NCI-H2081 (cell line): Measurements from ENCODE around the gene MYZAP.

Experiments
- DNase-seq, 2 experiments: peaks; one replicate each; lab custom pipeline; 2025; lab: John Stamatoyannopoulos, UW

Gene MYZAP

DNA sequence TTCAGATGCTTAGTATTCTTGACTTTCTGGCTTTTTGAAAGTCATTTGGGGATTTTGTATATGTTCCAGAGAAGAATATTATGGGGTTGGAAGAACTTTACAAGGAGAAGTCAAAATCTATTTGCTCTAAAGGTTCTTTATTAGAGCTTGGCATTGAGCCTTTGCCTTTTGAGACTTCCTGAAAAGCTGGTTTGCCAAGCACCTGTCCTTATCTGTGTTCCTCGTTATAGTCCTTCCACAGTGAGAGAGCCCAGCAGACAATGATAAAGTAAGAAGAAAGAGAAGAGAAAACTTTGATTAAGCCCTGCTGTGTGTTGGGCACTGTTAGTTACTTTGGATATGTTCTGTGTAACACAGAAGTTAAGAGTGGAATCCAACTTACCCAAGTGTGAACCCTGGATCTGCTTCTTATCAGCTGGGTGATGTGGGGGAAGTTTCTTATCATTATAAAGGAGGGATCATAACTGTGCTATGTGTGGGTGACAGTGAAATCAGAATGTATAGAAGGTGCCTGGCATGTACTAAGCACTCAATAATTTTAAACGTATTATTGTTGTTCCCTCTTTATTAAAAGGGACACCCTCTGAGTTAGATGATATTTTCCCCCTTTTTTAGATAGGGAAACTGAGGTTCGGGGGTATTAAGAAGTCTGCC lies 70.5 kb downstream of the MYZAP start:
- no peak for DNase-seq

DNA sequence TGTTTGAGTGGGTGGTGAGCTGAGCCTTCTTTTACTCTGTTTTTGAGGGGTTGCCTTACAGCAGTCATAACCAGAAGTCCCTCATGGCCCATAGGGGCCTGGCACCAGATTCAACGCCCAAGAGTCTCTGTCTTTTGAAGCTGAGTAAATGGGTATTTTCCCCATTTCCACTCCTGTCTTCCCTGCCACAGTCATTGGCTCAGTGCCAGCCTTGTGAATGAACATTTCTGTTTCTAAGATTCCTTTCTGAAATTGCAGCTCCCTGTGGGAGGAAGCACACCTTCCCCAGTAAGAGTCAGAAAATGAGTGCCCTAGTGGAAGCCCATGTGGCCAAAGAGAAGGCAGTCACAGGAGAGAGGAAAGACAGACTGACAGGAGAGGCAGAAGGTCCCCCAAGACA lies 71.1 kb downstream of the MYZAP start:
- DNase-seq, result no peak

DNA sequence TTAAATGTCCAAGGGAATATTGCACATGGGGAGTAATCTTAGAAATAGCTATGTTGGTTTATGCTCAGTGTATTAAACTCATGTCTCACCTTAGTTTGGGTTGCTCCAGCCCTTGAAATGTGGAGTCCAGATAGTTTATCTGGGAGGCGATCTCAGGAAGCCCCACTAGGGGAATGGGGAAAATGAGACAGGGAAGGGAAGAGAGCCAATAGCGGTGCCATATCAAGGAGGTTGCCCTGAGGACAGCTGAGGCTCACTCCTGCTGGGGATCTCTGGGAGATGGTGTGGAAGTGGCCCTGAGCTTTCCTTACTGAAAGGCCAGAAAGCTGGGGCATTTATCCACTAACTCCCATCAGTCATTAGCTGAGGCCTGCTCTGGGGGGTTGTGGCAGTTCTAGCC lies 71.6 kb downstream of the MYZAP start:
- no peak for DNase-seq

DNA sequence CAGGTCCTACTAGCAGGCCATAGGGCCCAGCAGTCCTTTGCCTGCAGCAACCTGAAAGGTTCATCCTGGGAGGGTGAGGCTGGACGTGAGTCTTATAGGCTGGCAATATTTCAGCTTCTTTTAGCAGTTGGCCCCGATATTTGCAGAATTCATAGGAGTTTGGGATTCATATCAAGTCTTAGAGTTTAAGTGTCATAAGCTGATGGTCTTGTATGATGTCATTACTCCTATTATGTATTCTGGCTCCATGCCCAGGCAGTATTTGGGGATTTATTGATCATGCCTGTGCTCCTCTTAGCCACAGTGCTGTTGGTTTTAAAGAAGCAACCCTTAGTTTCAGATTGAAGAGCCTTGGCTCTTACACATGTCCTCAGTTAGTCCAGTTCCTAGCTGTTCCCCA lies 73.5 kb downstream of the MYZAP start:
- no peak for DNase-seq

DNA sequence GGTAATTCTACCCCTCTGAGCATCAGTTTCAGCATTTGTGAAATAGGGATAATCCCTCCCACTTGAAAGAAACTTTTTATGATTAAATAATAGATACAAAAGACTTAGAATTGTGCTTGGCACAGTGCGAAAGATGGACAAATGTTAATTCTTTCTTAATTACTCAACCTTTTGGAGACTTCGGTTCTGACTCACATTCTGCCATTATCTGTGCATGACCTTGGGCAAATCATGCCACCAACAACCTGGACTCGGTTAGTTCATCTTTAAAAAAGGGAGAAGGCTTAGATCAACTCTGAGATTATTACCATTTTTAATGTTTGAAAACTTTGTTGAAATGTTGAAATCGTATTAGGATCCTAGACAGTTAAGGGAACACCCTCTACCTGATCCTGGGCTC lies 74.2 kb downstream of the MYZAP start:
- DNase-seq, result no peak

DNA sequence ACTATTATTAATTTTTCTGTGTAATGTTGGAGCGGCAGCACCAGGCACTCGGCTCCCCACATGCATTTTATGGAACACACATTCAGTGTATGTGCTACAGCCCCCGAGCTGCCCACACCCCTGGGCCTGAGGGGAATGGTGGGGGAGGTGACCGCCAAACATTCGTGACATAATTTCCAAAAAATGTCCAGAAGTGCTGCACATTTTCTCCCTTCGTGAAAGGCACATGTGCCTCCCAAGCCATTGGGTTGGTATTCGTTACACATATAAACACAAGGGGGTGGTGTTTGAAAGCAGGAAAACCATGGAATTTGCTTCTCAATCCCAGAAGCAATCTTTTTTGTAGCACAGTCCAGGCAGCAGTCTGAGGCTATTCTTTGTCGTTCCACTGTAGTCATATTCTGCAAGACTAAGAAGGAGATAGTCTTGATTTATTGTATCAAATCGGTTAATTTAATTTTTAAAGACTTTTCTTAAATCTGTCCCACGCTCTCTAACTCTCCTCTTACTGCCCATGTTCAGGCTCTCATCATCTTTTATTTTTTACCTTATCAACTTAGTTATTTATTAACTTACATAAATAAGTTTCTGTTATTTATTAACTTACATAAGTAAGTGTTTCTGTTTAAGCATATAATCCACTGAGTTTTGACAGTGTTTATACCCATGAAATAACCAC lies 75.6 kb downstream of the MYZAP start:
- no peak for DNase-seq

DNA sequence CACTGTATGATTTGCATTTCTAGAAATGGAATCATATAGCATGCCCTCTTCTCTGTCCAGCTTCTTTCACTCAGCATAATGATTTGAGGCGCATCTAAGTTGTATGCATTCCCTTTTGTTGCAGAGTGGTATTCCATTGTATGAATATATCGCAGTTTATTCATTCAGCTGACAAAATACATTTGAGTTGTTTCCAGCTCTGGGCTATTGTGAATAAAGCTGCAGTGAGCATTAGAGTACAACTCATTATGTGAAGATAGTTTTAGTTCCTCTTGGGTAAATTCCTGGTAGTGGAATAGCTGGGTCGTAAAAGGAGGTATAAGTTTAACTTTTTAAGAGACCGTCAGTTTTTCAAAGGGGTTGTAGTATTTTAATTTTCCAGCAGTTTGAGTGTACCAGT lies 76.3 kb downstream of the MYZAP start:
- DNase-seq, result no peak

DNA sequence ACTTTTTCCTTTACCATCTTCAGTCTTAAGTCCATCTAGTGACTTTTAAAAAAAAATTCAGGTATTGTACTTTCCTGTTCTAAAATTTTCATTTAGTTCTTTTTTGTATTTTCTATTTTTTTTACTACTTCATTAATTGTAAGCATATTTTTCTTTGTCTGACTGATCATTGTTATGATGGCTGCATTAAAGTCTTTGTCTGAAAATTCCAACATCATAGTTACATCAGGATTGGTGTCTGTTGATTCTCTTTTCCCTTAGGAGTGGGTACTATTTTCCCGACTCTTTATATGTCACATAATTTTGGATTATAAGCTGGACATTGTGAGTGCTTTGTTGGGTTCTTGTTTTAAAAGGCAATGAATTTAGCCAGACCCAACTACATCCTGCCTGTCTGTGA lies 79.9 kb downstream of the MYZAP start:
- no peak for DNase-seq

DNA sequence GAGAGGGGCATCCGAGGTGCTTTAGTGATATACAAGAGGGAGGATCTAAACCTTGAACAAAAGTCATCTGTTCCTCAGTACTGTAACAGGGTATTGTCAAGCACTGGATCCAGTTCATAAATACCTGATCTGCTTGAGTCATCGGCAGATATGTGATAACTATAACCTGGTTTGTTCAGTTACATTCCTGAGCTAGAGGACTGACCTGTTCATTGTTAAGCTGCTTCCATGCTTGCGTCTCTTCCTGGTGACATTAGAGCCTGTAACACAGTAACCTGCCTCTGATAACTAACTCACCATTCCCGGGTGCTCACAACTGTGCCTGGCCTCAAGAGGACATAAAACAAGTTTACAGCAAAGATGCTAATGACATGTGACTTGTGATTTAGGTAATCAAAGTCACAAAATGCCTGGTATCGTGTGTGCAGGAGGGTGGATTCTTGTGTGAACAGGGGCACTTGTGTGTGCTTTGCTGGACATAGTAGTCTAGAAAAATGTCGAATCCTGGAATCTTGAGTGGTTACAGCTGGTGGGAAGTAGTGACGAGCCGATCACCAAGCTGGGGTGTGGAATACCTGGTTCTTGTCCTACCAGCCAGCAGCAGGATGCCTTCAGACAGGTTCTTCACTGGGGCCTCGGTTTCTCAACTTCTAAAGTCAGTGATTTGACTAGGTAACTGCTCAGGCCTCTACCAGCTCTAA lies 83.9 kb downstream of the MYZAP start:
- DNase-seq, result no peak

DNA sequence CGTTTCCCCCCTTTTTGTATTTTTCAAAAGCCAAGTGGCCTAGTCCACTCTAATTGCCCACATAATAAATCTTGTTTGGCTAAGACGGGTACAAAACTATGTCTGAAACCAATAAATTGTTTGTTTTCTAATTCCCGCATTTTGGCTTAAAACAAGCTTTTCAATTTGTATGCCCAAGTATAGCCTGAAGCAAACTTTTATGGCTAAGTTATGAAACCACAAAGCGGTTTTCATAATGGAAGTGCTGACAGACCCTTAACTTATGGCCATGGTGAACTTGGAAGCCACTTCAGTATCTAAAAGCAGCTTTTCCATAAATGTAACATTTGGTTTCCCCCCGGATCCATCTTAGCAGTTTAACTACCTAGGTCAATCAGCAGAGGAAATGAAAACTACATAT lies 84.9 kb downstream of the MYZAP start:
- no peak for DNase-seq

DNA sequence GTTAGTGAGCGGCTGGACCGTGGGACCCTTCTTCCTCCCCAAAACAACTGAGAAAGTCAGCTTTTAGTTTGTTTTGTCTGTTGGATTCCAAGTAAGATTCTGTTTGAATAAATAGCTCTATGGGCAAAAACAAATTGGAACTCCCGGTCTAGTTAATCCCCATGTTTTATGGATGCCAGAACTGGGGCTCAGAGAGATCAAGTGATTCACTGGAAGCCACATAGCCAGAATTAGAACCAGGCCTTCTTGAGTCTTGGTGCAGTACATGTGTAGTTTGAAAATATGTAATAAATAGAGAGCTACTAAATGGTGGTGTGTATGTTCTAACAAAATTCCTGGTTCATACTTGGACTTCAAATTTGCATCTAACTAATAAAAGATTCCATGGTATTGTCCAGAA lies 85.5 kb downstream of the MYZAP start:
- no peak for DNase-seq

DNA sequence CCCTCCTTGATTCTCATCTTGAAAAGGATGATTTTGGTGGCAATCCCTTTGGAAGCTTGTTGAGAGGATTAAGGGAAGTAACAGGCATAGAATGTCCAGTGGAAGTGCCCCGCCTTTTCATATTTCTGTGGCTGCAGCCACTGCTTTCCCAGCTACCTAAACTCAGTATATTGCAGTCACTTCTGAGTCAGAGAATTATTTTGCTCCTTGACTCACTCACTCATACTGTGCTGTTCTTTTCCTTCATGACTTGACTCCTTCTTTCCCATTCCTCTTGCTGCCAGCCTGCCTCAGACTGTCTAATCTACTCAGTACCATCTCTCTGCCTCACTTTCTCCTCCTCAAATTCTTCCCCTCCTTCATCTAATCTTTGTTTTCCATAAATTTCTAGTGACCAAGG lies 88.3 kb downstream of the MYZAP start:
- no peak for DNase-seq

DNA sequence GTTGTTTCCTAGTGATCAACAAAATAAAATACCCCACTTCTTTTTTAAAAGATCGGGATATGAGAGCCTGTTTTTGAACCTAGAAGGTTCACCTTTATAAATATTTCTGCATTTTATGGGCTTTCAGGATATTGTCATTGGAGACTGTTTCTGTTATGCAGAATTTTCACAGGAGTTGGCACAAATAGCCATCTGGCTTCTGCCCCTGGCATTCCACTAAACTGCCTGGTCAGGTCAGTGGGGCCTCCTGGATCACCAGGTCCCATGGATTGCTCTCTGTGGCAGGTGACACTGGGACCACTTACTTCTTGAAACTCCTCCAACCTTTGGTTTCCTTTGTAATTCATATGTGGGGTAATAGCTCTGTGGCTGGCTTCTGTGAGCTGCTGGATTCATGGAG lies 89.3 kb downstream of the MYZAP start:
- no peak for DNase-seq

DNA sequence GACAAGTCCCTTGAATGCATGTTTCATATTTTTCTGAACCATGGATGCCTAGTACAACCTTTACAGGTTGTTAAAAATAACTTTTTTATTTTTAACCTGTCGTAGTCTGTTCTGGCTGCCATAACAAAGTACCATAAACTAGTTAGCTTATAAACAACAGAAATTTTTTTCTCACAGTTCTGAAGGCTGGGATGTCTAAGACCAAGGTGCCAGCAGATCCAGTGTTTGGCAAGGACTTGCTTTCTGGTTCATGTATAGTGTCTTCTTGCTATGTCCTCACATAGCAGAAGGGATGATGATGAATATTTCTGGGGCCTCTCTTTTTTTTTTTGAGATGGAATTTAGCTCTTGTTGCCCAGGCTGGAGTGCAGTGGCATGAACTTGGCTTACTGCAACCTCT lies 91.8 kb downstream of the MYZAP start:
- DNase-seq, result no peak

DNA sequence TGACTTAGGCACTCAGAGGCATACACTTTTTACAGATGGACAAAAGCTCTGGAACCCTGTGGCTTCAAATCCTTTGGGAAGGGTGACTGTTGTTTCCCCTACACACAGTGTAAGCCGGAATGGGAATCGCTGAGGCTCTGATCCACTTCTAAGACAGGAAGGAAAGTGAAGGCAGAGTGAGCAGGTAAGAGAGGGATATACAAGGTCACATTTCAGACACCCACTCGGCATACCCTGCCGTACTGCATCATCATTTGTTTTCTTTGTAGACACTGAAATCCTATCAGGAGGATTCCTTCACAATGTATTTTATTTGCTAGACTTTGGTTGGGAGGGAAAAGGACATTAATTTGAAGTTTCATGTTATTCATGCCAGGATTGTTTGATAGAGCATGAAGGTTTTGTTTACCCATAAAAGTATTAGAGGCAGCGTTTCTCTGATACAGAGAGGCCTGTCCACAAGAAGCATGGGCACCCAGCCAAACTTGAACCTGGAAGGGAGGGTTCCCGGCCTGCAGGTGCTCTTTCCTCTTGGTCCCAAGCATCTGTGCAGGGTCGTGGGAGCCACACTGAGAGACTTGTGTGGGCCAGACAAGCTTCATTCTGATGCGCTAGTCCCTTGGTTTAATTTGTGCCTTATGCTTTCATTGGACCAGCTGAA lies 92.9 kb downstream of the MYZAP start:
- peak in 1 of 2 experiments; percentile 2 for DNase-seq

DNA sequence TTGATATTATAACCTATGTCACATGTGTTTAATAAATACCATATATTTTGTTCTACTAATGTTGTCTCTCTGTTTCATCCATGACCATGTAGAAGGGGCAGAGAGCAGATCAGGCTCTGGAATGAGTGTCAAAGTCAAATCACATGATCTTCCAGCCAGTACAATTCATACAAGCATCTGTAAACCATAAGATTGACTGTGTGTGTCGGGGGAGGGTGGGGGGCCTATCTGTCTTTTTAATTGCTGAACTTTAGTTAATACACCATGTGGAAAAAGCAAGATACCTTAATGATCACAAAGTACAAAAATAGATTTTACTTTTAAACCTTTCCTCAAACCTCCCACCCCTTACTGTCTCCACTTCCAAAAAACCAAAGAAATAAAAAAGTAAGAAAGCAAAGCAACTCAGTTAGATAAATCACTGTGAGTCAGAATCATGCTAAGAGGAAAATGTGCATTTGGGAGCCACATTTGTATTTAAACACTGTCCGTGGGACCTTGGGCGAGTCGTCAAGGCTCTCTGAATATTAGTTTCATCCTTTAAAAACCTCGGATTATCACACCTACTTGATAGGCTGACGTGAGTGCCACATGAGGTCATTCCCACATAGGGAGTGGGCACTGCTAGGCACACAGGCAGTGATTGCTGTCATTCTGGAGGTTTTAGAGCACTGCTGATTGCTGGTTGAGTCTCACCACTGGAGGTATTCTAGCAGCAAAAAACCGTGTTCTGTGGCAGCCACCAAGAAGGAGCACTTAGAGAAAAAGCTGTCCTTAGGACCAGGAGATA lies 93.8 kb downstream of the MYZAP start:
- DNase-seq, result no peak

DNA sequence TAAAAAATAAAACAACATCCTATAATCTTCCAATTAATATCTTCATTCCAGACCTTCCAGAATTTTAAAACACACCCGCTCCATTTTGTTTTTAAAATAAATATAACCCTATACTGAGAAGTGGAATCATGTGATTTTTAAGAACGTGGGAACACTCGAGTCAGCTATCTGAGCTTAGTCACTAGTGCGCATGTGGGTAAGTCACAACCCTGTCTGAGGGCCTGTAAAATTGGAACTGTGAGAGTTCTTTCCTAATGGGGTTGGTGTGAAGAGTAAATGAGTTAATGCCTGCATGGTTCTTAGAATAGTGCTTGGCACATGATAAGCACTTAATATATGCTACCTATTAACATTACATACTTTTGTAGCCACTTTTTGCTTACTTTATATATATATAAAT lies 95.0 kb downstream of the MYZAP start:
- DNase-seq, result no peak

DNA sequence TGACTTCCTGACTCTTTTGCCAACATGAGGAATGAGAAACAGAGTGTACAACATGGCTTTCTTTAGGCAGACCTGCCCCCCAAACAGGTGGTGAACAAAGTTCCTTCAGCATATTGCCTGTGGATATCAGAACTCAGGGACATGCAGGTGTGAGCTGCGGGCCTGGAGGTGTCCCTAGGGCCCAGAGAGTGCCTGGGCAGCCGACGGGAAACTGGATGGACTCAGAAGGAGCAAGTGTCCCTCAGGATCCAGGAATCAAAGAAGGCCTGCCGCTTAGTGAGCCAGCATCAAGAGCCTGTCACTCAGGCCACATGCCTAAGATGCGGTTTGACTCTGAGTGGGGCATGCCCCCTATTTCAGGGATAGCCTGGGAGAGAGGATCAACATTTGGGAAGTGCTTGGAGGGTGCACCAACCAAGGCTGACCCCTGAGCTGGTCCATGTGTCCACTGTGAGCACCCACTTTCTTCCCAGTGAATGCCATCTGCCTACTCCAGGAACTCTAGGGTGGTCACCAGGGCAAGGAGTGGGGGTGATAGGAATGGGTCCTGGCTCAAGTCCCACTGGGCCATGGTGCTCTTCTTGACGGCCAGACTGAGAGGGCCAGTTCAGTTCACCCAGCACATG lies 98.8 kb downstream of the MYZAP start:
- DNase-seq, result no peak

DNA sequence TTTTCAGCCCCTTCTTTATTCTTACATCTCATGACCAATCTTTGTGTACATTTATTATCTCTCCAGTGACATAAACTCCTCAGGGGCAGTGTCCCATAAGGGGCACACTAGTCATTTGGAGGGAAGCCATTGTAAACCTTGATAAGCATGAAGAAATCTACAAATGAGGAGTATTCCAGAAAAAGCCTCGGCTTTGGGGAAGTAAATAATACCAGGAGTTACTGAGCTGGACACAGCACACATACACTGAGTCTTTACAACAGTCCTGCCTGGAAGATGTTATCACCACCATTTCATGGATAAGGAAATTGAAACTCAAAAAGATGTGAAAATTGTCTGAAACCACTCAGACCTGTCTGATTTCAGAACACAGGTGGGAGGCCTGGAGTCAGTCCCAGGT lies 99.4 kb downstream of the MYZAP start:
- DNase-seq, result no peak

DNA sequence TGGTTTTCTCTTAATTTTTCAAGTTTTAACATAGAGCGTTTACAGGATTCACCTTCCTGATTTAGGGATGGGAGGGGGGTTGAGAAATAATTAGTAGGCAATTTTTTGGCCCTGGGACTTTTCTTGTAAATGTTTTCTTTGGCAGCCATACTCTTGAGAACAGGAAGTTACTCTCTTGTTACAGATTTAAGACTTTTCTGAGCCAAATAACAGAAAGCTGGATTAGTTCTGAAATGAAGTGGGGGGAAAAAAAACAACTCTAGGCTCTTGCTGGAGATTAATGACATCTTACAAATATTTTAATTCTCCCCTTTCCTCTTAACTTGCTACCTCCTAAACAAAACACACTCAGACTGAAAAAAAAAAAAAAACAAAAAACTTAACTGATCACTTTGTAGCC lies 101.0 kb downstream of the MYZAP start:
- DNase-seq, result no peak

DNA sequence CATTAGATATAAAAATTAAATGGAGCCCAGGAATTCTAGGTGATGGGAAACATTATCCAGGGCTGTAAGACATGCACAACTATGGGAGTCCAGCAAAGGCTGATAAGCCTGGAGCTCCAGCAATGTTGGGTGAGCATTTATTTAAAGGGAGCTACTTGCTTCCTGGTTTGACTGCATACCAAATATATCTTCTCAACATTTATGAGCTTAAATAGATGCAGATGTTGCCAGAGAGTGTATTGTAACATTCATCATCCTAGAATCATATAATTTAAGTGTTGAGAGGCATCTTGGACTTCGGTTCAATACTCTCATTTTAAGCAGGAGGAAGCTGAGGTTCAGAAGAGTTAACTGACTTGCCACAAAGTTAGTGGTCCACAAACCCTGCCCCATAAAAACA lies 102.6 kb downstream of the MYZAP start:
- no peak for DNase-seq

DNA sequence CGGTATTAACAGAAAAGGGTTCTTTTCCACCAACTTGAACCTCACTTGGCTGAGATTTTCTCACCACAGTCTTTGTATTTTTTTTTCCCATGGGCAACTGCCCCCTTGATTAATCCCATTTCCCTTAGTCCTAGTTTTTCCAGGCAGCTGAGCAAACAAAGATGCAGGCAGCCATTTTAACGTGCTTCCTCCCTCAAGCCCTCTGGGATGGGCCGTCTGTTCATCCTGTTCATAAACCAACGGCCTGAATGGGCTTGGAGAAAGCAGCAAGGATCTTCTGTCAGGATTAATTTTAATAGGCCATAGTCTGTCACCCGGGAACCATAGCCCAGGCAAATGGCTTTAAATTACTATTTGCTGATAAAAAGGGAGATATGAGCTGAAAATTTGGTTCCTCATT lies 104.4 kb downstream of the MYZAP start:
- peak; percentile 52 to 70 for DNase-seq
